GM18868 (cell line): ENCODE measurements around the gene CCNL1.

ENCODE experiments used
- ATAC-seq: cut with Tn5 transposase; IDR thresholded peaks from one replicate; pipeline ENCODE4 v1.9.1; 2021; ENCODE audit warnings: mild to moderate bottlenecking, moderate library complexity; ENCODE audit not compliant: unreplicated experiment

CCNL1 gene

DNA sequence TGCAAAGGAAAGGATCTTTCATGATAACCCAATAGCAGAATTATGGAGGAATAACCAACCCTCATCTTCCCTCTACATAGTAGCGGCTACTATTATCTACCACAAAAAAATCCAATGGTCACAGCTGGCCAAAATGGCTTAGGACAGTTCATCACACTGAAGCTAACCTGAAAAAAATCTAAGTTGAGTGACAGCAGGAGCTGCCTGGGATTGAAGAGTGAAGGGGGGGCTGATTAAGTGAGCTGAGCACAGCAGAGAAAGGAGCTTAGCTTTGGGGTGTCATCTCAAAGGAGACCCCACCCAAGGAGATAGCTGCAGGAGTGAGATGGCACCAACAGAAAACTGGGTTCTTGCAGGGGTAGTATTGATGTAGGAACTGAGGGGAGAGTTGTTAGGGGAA lies 33.6 kb downstream of the CCNL1 start:
- ATAC-seq, result no peak

- no peak for ATAC-seq
These were observed 34.8 kb downstream of the CCNL1 start for GRCh38 chr3:157125101-157125500.

DNA sequence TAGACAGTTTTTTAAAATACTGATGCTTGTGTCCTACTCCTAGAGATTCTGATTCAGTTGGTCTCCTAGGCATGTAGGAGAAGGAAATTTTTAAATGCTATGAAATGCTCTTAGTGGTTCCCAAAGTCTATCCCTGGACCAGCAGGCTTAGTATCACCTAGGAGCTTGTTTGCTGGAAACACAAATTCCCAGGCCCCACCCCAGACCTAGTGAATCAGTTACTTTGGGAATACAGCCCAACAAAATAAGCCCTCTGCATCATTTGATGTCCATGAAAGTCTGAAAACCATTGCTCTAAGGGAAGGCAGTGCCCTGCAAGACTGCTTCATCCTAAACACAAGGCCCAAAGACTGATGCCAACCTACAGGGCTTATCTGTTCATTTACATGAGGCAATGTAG lies 36.3 kb downstream of the CCNL1 start:
- no peak for ATAC-seq

GRCh38 chr3:157122832-157123427 lies 37.0 kb downstream of the CCNL1 start:
- ATAC-seq, result no peak

DNA sequence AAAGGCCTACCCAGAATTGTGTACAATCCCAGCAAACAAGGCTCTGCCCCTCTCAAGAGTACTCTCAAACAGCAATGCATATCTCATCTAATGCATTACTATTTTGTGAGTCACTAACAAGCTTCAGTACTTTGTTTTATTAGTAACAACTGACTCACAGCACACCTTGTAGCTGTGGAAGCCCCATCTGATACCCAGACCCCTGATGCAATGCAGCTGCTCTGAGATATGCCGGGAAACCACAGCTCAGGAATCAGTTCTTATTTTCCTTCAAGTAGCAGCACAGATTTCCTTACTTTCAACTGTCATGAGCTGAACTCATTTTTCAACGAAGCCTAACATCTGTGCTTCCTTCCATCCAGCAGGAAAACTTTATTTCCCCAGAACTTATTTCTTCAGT lies 37.8 kb downstream of the CCNL1 start:
- no peak for ATAC-seq

DNA sequence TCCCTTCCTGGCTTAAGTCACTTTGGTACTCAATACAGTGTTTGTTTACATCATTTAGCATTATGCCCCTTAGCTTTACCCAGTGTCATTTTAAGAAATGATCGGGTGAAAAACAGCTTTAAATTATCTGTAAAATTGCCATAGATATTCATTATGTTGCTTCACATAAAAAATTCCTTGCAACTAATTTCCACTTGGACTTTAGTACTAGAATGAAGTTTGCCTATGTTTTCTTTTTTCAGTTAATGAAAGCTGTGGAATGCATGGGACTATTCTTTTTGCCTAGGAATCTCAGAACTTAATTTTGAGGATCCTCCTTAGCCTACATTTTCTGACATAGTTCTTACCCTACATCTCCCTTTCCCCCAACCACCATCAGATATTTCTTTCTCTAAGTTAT lies 38.4 kb downstream of the CCNL1 start:
- no peak for ATAC-seq

- no peak for ATAC-seq
These were observed 39.7 kb downstream of the CCNL1 start for GRCh38 chr3:157120071-157120892.

GRCh38 chr3:157119369-157119951 lies 40.5 kb downstream of the CCNL1 start:
- ATAC-seq, result no peak

DNA sequence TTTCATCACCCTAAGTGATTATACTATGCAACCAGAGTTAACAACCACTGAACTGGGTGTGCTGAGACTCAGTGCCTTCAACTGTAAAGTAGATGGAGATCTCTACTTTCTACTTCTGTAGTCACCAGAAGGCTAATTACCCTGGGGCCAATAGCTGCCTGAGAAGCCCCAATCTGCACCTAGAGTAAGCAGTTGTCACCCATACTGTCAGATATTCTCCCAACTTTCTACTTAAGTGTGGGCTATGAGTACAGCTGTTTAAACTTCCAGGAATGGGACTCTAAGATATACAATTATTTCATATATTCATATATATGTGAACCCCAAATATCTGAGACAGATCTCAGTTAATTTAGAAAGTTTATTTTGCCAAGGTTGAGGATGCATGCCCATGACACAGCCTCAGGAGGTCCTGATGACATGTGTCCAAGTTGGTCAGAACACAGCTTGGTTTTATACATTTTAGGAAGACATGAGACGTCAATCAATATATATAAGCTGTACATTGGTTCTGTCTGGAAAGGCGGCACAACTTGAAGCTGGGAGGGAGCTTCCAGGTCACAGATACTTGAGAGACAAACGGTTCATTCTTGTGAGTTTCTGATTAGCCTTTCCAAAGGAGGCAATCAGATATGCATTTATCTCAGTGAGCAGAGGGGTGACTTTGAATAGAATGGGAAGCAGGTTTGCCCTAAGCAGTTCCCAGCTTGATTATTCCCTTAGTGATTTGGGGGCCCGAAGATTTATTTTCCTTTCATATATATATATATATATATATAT lies 41.9 kb downstream of the CCNL1 start:
- ATAC-seq, result no peak

- no peak for ATAC-seq
These were observed 42.7 kb downstream of the CCNL1 start for GRCh38 chr3:157117206-157117605.

DNA sequence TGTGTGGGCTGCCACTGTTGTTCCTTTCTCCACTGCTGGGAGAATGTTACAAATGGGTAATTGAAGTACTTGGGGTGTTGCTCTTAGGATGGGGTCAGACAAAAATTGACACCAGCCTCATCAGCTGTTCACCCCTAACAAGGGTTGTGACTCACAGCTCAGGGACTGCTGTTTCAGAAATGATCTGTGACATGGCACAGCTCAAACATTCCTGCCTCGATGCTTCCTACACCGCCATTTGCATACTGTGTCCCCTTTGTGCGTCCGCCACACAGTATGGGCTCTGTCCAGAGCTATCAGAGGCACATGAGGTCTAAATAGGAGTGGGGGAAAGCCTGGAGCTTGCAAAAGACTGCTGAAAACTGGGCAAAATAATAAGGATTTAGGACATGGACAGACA lies 43.9 kb downstream of the CCNL1 start:
- no peak for ATAC-seq

- ATAC-seq, result no peak
These were observed 44.6 kb downstream of the CCNL1 start for GRCh38 chr3:157115069-157116006.

DNA sequence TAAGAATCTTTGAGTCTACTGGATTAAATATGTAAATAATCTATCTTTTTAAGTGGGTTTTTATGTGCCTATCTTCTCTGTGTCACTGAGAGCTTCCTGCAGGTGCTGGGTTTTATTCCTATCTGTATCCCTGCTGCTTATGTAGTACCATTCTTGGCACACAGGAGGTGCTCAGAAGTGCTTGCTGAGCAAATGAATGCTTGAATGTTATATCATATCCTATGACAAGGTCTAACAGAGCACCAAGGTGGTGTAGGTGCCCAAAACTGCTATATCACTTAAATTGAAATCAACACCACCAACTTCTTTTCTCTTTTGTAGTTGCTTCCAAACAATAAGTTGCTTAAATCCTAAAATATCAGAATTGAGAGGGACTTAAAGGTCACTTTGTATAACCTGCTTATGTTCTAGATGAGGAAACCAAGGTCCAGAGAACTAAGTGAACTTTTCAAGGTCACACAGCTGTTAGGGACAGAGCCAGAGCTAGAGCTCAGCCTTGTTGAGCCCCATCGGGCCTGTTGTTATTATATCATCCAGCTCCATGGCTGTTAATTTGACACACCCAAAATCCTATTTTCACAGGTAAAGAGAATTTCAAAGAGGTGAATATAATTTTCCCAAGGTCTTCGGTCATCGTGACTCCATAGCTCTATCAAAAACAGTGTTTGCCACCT lies 46.0 kb downstream of the CCNL1 start:
- ATAC-seq, result peak; percentile 56

GRCh38 chr3:157112536-157112935 lies 47.4 kb downstream of the CCNL1 start:
- ATAC-seq, result no peak

DNA sequence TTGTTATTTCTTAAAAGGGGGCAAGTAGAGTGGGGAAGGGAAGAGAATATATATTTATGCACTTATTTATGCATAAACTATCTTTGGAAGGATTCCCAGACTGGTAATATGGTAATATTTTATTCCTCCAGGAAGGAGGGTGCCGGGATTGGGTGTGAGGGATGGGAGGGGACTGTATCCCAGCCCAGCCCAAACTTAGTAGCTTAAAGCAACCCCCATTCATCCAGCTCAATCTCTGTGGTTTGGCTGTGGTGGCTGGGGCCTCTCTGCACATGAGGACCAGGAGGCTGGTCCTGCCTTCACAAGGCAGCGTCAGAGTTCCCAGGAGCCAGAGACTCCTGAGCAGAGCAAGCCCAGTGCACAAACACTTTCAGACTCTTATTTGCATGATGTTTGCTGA lies 48.4 kb downstream of the CCNL1 start:
- no peak for ATAC-seq

DNA sequence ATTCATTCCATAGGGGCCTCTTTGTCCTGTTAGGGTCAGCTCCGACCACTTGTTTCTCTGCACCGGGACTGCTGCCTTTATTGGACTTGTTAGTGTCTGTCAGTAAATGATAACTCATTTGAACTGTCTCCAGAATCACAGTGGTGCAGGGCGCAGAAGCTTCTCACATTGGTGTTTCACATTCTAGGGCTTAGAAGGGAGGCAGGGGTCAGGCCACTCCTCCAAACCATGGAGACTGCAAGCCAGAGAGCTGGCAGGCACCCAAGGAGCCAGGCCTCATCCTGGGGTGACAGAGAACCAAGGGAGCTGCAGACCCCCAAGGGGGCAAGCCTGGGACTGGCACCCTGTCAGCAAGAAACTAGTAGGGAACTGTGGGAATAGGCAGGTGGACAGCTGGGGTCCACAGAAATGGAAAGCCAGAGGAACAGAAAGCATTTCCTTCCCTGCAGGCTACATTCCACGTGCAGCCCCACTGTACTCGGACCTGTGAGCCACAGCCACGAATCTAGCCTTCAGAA lies 49.1 kb downstream of the CCNL1 start:
- no peak for ATAC-seq

- no peak for ATAC-seq
These were observed 50.4 kb downstream of the CCNL1 start for GRCh38 chr3:157109267-157110141.

- ATAC-seq, result no peak
These were observed 52.3 kb downstream of the CCNL1 start for GRCh38 chr3:157107644-157108133.
